HG02642 (cell line): Measurements from ENCODE around the gene RNU6-8.
A peak's percentile ranks its signal among the peaks of the same experiment; 100 is the strongest.

Experiments
- ATAC-seq: cut with Tn5 transposase; IDR thresholded peaks from one replicate; pipeline ENCODE4 v1.9.1; 2021; ENCODE audit warnings: mild to moderate bottlenecking; ENCODE audit not compliant: unreplicated experiment, poor library complexity

RNU6-8 gene

DNA sequence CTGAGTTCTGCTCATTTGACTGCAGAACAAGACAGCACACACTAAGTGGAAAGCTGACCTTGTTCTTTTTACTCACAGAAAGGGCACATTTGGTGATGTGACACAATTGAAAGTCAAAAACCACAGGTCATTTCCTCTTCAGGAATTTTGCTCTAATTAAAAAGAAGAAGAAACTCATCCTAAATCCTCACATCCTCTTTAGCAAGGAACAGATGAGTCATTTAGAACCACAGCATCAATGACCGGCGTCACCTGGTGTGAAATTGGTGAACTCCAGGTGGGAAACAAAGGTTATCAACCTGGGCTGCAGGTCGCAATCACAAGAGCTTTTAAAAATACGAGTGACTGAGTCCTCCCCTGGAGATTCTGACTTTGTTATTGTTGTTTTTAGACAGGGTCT is 2.9 kb upstream of the RNU6-8 start:
- ATAC-seq, result no peak

DNA sequence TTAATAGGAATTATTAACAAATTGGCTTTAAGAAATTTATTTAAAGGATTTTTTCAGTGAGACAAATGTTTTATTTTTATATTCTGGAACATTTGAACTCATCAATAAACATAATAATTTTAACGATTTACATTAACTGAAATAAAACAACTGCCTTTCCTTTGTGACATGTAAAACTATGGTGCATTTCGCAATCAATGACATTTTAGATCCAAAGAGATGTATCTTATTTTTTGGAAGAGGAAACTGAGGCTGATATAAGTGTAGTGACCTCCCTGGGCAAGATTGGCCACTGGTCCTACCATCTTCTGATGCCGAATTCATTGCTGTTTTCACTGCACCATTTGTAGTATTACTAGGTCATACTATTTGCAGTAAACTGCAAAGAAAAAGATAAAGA is 2.5 kb upstream of the RNU6-8 start:
- no peak for ATAC-seq

DNA sequence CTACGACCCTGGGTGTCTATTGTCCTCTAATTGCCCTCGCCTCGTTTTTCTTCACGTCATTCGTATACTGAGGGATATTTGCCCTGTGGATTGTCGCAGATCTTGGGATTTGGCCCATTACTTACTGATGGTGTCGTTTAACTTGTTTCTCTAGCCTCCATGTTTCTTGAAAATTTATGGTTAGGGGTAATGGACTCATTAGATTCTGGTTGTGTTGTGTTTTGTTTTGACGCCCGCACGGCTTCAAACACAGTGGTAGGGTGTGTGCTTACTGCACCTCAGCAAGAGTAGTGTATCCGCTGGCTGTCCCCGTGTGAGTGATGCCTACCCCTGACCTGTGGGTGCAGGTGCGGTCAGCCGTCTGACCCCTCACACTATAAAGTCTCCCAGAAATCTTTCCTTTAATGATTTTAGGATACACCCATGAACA is 874 bp upstream of the RNU6-8 start:
- no peak for ATAC-seq

GRCh38 chr14:32202491-32202997 is 525 bp downstream of the RNU6-8 start:
- no peak for ATAC-seq

DNA sequence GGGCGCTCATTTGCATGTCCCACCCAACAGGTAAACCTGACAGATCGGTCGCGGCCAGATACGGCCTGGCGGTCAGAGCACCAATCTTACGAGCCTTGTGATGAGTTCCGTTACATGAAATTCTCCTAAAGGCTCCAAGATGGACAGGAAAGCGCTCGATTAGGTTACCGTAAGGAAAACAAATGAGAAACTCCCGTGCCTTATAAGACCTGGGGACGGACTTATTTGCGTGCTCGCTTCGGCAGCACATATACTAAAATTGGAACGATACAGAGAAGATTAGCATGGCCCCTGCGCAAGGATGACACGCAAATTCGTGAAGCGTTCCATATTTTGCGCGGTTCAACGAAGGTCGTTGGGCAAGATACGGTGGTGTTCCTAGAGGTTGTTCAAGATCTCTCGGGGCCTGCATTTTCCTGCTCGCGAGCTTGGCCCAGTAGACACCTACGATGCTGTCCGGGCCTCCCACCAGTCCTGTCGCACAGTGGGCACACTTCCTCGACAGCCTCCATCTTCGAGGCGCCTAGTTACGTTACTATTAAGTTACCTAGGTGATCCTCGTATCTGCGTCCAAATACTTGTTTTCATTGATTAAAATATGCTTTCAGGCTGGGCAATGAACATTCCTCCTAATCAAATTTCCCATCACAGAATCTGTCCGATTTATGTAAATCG is 1.1 kb downstream of the RNU6-8 start, which contains the start of gene RNU6-7:
Gene RNU6-7 (plus strand): TSS at position 230 of the 675 bp plus-strand sequence.
- ATAC-seq, result no peak

DNA sequence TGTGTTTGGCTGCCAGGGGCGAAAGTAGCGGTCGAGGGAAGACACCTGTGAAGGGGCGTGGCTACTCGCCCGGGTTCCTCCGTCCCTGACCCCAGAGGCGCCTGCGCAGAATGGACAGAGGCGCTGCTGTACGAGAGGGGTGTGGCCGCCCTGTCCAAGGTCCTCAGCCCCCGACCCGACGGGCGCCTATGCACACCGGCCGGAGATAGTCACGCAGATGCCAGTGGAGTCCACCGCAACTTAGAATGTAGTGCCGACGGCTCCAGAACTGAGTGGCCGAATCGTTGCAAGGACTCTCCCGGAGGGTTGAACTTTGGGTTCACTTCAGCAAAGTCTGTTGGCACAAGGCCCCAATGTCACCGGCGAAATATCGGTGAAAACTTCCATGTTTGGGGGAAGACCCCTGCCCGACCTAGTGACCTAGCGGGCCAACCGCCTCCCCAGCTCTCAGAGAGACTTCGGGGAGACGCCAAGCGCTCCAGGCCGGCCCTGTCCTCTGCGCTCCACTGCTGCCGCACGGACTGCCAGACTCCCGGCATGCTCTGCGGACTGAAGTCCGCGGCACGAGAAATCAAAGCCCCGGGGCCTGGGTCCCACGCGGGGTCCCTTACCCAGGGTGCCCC is 1.8 kb downstream of the RNU6-8 start:
- peak; percentile 57 for ATAC-seq

GRCh38 chr14:32200368-32201192 is 2.5 kb downstream of the RNU6-8 start:
- no peak for ATAC-seq

DNA sequence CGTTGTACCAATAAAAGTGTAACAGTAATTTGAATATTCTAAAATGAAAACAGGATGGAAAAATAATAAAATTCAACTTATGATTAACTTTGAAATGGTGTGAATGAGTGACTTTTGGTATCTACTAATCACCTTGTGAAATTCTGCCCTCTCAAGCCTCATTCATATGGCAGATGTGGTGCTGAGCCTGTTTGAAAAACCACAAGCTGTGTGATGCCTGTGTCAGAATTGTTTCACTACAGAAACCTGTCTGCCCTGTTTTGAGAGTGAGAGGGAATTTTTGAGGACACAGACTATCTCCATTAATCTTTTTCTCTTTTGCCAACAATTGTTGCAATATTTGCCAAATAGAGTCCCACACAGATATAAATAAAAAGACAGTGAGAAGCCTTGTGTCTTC is 5.2 kb downstream of the RNU6-8 start:
- peak; percentile 40 for ATAC-seq

- ATAC-seq, result no peak
These were observed 7.4 kb downstream of the RNU6-8 start for GRCh38 chr14:32195636-32196035.

- ATAC-seq, result no peak
These were observed 9.5 kb downstream of the RNU6-8 start for GRCh38 chr14:32193532-32193931.

- ATAC-seq, result no peak
These were observed 10.2 kb downstream of the RNU6-8 start for GRCh38 chr14:32192712-32193373.

GRCh38 chr14:32190673-32191072 is 12.4 kb downstream of the RNU6-8 start:
- ATAC-seq, result no peak

DNA sequence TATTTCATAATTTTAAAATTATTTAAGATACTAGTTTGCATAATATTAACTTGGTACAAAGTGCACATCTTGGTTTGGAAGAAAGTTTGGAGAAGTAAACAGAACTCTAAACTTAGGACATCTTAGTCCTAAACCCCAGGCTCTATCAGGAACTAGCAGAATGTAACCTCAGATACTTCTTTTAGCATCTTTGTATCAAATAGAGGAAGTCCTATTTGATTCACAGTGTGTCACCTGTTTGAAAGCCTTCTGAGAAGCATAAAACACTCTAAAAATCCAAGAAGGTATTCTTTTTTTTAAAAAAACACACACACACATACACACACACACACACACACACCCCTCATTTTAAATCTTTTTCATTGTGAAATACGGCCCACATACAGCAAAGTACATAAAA is 13.3 kb downstream of the RNU6-8 start:
- no peak for ATAC-seq

DNA sequence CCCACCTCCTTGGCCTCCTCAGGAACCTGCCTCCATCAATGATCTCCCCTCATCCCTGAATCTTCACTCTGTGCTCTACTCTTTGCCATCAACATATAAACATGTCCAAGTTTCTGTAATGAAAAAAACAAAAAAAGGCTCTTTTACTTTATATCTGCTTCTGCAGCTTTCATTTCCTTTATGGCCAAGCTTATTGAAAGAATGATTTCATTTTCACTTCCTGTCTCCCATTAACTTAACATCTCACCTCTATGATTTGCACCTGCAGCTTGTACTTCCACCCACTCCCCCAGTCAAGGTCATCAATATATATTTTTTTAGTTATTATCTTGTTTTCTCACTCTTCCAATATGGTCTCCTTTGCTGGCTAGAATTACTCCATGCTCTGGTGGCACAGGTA is 16.8 kb downstream of the RNU6-8 start:
- ATAC-seq, result no peak

- no peak for ATAC-seq
These were observed 18.0 kb downstream of the RNU6-8 start for GRCh38 chr14:32185097-32185496.

DNA sequence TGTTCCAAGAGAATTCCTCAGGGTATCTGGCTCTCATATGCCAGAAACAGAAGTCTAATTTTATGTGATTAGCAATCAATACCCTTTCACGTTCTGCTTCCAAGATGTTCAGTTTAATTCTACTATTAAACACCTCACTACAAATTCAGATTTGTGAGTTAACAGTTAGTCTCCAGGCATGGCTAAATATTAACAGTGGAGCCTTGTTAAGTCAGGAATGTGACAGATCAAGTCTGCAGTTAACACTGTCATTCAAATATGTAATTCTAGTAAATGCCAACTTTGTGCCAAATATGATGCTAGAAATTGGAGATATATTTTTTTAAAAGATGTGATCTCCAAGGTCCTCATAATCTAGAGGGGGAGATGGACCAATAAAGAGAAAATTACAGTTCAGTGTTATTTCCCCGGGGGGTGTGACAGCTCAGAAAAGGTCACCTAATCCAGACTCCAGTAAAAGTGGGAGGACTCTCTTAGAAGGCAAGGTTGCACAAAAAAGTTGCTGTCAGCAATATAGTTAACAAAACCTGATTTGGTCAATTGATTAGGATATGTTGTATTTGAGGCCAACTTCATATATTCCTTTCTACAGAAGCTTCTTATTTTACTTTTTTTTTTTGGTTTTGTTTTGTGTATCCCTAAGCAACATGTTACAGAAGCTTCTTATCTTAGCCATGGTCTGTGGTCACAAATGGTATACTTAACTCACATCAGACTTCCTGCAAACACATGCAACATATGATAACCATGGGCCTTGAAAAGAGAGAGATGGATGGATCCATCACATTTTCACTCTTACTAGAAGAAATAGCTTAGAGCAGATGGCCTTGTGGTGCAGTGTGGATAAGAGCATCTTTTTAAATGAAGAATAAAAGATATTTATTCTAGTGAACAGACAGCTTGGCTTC is 19.7 kb downstream of the RNU6-8 start:
- ATAC-seq, result no peak

DNA sequence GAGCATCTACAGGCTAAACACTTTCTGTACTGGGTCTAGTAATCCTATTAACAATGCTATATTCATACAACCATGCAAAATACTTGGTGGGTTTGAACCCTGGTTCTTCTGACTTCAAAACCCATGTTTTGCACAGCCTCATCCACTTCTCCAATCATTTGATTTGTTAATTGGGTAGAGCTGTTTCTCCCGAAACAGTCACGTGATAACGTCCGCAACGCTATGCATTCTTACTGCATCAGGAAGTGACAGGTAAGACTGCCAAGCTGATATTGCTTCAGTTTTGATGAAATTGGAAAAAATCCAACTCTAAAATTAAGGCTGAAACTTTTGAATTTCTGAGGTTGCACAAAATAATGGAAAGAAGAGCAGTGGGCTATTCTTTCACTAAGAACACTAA is 31.6 kb downstream of the RNU6-8 start:
- no peak for ATAC-seq

GRCh38 chr14:32169191-32169590 is 33.9 kb downstream of the RNU6-8 start:
- no peak for ATAC-seq

- no peak for ATAC-seq
These were observed 35.2 kb downstream of the RNU6-8 start for GRCh38 chr14:32167907-32168306.

DNA sequence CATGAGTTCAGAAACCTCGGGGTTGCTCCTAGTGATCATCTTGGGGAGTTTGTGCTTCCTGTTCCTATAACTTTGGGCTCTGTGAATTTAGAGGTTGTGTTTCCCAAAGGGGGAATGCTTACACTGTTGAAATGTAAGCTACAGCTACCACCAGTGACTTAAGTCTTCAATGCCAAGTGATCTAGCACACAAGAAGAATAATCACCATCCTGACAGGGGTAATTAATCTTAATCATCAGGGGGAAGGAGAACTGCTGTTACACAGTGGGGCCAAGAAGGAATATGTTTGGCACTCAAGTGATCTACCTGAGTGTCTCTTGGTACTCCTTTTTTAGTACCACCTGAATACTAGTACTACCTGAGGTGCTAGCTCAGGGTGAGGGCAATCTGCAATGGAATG is 36.1 kb downstream of the RNU6-8 start:
- no peak for ATAC-seq
